HepG2 (cell line): ENCODE results near the gene COPA. TPM values are rescaled to one million over a fixed set of nuclear protein-coding genes. Genes with fewer than 3 reads are reported as not detected.

Source experiments
- ATAC-seq: fragments of 200-7000 bp; cut with Tn5 transposase; 3 replicates; pipeline ENCODE4 v1.9.1; 2020; ENCODE audit warnings: mild to moderate bottlenecking, moderate library complexity
- BruUV-seq: library from RNA; stranded (reverse); fragments of 400-500 nt; replicated peaks from 2 replicates; lab custom pipeline; 2021; lab: Mats Ljungman, UMichigan
- CTCF ChIA-PET: fragments of 300-600 bp; formaldehyde crosslinking; extraction: SDS; loops from one replicate; lab custom pipeline; 2021; ENCODE audit warnings: low total read pairs, inconsistent platforms, low intra/inter-chr PET ratio; lab: Yijun Ruan, JAX
- POLR2A ChIA-PET: fragments of 350-600 bp; sonication (Branson Sonifier 250); formaldehyde crosslinking; loops from one replicate; lab custom pipeline; 2020; ENCODE audit warnings: antibody characterized with exemption, inconsistent platforms; lab: Yijun Ruan, JAX
- DNase-seq: peaks from one replicate; pipeline ENCODE4 v3.0.0-alpha.2; 2015; ENCODE audit warnings: low spot score
- FAIRE-seq: peaks from 3 replicates; lab custom pipeline; 2011; peaks lifted over from hg19 to GRCh38; lab: Jason Lieb, UNC
- H2AFZ ChIP-seq: one replicate; pipeline ENCODE4 v1.6.1; 2011; ENCODE audit warnings: low read length, inconsistent platforms
- H3K27ac ChIP-seq: fragments of 300-600 bp; 3 replicates; pipeline ENCODE4 v1.8.0; 2011; ENCODE audit warnings: mixed run types, mild to moderate bottlenecking, mixed read lengths, low read length, inconsistent platforms; ENCODE audit not compliant: insufficient read depth; ENCODE audit errors: extremely low read length
- H3K27me3 ChIP-seq, 2 experiments: fragments of 200-600 bp in 1 of 2; 2 replicates in 1 of 2; 3 replicates in 1 of 2; pipeline versions ENCODE4 v1.6.0 to v1.8.0; 2011; ENCODE audit warnings: low read length in 2 of 2, mild to moderate bottlenecking in 2 of 2, moderate library complexity in 2 of 2, inconsistent platforms in 1 of 2; ENCODE audit not compliant: insufficient read depth in 2 of 2, control insufficient read depth in 1 of 2
- H3K36me3 ChIP-seq, 2 experiments: fragments of 200-600 bp in 1 of 2; replicated peaks in 1 of 2; 2 replicates in 1 of 2; 3 replicates in 1 of 2; pipeline versions ENCODE4 v1.5.1 to v1.8.0; 2011; ENCODE audit warnings: low read length in 2 of 2, inconsistent platforms in 1 of 2; ENCODE audit not compliant: insufficient read depth in 2 of 2, control insufficient read depth in 1 of 2
- H3K4me1 ChIP-seq: 2 replicates; pipeline ENCODE4 v1.5.1; 2012; ENCODE audit warnings: low read length, inconsistent platforms; ENCODE audit not compliant: insufficient read depth
- H3K4me2 ChIP-seq: 2 replicates; pipeline ENCODE4 v1.6.0; 2011; ENCODE audit warnings: low read depth, low read length, inconsistent platforms
- H3K4me3 ChIP-seq, 3 experiments: fragments of 200-600 bp in 1 of 3; sonication (generic), shearing (Covaris generic) in 1 of 3; replicated peaks in 1 of 3; 2 replicates each; pipeline ENCODE4 v1.5.1; 2011 to 2016; ENCODE audit warnings: low read length in 3 of 3, inconsistent platforms in 2 of 3, low read depth in 2 of 3, mild to moderate bottlenecking in 2 of 3, control low read depth in 1 of 3, mixed read lengths in 1 of 3; ENCODE audit not compliant: insufficient read depth in 1 of 3
- H3K79me2 ChIP-seq: one replicate; pipeline ENCODE4 v1.6.1; 2011; ENCODE audit warnings: low read length, inconsistent platforms; ENCODE audit not compliant: insufficient read depth
- H3K9ac ChIP-seq: 2 replicates; pipeline ENCODE4 v1.6.0; 2011; ENCODE audit warnings: mild to moderate bottlenecking, low read depth, low read length, inconsistent platforms; ENCODE audit not compliant: insufficient read depth
- H3K9me3 ChIP-seq: 2 replicates; pipeline ENCODE4 v1.5.1; 2012; ENCODE audit warnings: mild to moderate bottlenecking, low read length
- H4K20me1 ChIP-seq: 2 replicates; pipeline ENCODE4 v1.6.0; 2011; ENCODE audit warnings: inconsistent platforms, mild to moderate bottlenecking, low read length, moderate library complexity; ENCODE audit not compliant: insufficient read depth
- GTF2F1 ChIP-seq: fragments of 150-350 bp; IDR thresholded peaks from 2 replicates; pipeline ENCODE4 v1.6.1; 2014; ENCODE audit warnings: low read length
- KLF12 ChIP-seq: sonication (generic); formaldehyde crosslinking; IDR thresholded peaks from 2 replicates; pipeline ENCODE4 v1.4.0; 2020; ENCODE audit warnings: missing genetic modification reagents, borderline replicate concordance
- MBNL3 ChIP-seq: fragments of 250-450 bp; sonication (Bioruptor Pico); conservative IDR thresholded peaks from 2 replicates; pipeline ENCODE4 v1.8.0; 2022; ENCODE audit warnings: mild to moderate bottlenecking, inconsistent platforms
- MED1 ChIP-seq: sonication (generic); formaldehyde crosslinking; IDR thresholded peaks from 2 replicates; pipeline ENCODE4 v1.4.0; 2020; ENCODE audit warnings: missing genetic modification reagents
- MIER2 ChIP-seq: IDR thresholded peaks from 2 replicates; pipeline ENCODE4 v1.6.1; 2016; ENCODE audit warnings: missing biosample characterization, missing genetic modification reagents
- NCOR1 ChIP-seq: fragments of 200-600 bp; sonication (generic); IDR thresholded peaks from 2 replicates; pipeline ENCODE4 v1.7.0; 2017; ENCODE audit warnings: antibody characterized with exemption, low read length, borderline replicate concordance
- PHF5A ChIP-seq: IDR thresholded peaks from one replicate; pipeline ENCODE4 v1.6.1; 2018; ENCODE audit warnings: low read depth, missing genetic modification reagents; ENCODE audit not compliant: unreplicated experiment
- PPARG ChIP-seq: conservative IDR thresholded peaks from 2 replicates; pipeline ENCODE4 v1.6.1; 2016; ENCODE audit warnings: missing biosample characterization, missing genetic modification reagents
- ZNF205 ChIP-seq: IDR thresholded peaks from 2 replicates; pipeline ENCODE4 v1.6.1; 2018; ENCODE audit warnings: missing biosample characterization, missing genetic modification reagents
- ZNF251 ChIP-seq: sonication (generic); formaldehyde crosslinking; IDR thresholded peaks from 2 replicates; pipeline ENCODE4 v1.9.0; 2021; ENCODE audit warnings: mild to moderate bottlenecking, missing genetic modification reagents
- WGBS: methylation state at CpG from one replicate; pipeline ENCODE4 v1.1.6; 2017; ENCODE audit warnings: low lambda C conversion rate; 5-methylcytosine and 5-hydroxymethylcytosine counted together
- in situ Hi-C: cut with HindIII; loops from 2 replicates; pipeline ENCODE4 v1.10.0; 2017; ENCODE audit warnings: low pct_unique_long_range_greater_than_20kb; ENCODE audit not compliant: extremely low pct_ligation_motif_present
- intact Hi-C: fragments of 100-400 bp; cut with micrococcal nuclease; formaldehyde crosslinking; loops from one replicate; pipeline ENCODE4 v1.10.0; 2022; ENCODE audit not compliant: unreplicated experiment
- polyA plus RNA-seq, 8 experiments: library from polyadenylated mRNA; depleted of rRNA in 3 of 8; stranded (reverse) in 7 of 8; unstranded in 1 of 8; fragments of >200 nt; fragmentation: Illumina TruSeq in 4 of 8; extraction: Trizol in 4 of 8; gene quantifications; 2 replicates each; pipeline versions ENCODE4 v1.2.1 to v1.2.3, GENCODE V29; 2011 to 2016; ENCODE audit warnings: low read depth in 4 of 8, missing spikeins in 1 of 8, mixed read lengths in 1 of 8; ENCODE audit not compliant: insufficient read depth in 1 of 8
- total RNA-seq, 5 experiments: library from RNA; depleted of rRNA; stranded (reverse); fragments of >200 nt; fragmentation: Illumina TruSeq; extraction: Trizol; gene quantifications; 2 replicates each; pipeline ENCODE4 v1.2.3, GENCODE V29; 2016; ENCODE audit warnings: low read depth in 1 of 5
- TF ChIP-seq, protein P1 (sequence below): sonication (generic); formaldehyde crosslinking; IDR thresholded peaks from 2 replicates; pipeline ENCODE4 v1.5.0; 2020; ENCODE audit warnings: mild to moderate bottlenecking, missing genetic modification reagents, borderline replicate concordance
- TF ChIP-seq, protein P2 (sequence below): sonication (generic); formaldehyde crosslinking; IDR thresholded peaks from 2 replicates; pipeline ENCODE4 v1.4.0; 2020; ENCODE audit warnings: missing genetic modification reagents
- TF ChIP-seq, protein P3 (sequence below): IDR thresholded peaks from 2 replicates; pipeline ENCODE4 v1.6.1; 2016; ENCODE audit warnings: missing compliant biosample characterization, missing genetic modification reagents, borderline replicate concordance

COPA gene
- total and polyA plus RNA-seq, 2 of the 13 experiments (the other 11 are each of a cell fraction or from before 2014, with no cell fraction given): 160 to 197 TPM

DNA sequence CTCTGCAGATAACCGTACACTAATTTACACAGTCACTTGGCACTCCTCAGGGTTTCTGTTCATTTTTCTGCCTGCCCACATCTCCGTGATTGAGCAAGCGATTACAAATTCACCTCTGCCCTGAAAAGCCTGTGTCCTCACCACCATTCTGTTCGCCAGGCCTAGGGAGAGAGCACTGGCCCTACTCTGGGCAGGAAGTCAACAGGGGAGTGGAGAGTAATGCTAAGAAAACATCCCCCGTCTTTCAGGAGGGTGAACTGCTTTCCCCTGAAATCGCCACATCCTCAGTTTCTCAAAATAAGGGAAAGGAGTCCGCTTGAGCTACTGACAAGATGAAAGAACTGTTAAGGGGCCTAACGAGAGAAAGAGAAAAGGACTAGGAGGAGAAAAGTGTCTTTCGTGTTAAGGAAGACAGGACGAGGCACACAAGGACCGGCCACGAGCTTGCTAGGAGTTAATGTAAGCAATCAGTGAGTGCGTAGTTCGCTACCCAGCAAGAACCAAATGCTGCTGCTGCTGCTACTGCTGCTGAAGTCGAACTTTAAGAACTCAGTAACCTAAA, 58.7 kb downstream of the COPA start:
- no peak overlapping the region for H2AFZ ChIP-seq
- TSS peak; percentile 70 for BruUV-seq
- peaks cover 12 to 42% of the 10 kb centered on the region in 2 experiments for H3K36me3 ChIP-seq
- WGBS: under 1% methylated on average over 15 of the region's 15 CpGs
- H3K27me3 ChIP-seq: no peaks in the 10 kb centered on the region; a peak in 1 of 5 replicates
- peak overlapping the region; percentile 89 for H3K9ac ChIP-seq
- ChIA-PET POLR2A (interaction anchor here (1.0 to 3.7 kb wide), 8 partner anchors 9 to 254 kb away, joined by 3 to 31 read pairs (median 4); partner anchors contain the start of genes DCAF8 and IGSF8), CTCF (no interaction called here)
- no peaks in the 10 kb centered on the region for H4K20me1 ChIP-seq
- peak; percentile 76 for ATAC-seq
- H3K4me1 ChIP-seq: peaks cover 17% of the 10 kb centered on the region
- peak; percentile 31 for DNase-seq
- no peaks in the 10 kb centered on the region for H3K9me3 ChIP-seq
- FAIRE-seq: peak; percentile 49
- H3K4me3 ChIP-seq: peak overlapping the region; percentile 70 to 82 (median 75)
- H3K27ac ChIP-seq: peak overlapping the region; percentile 70
- H3K4me2 ChIP-seq: peak overlapping the region; percentile 91
- H3K79me2 ChIP-seq: peaks cover 18% of the 10 kb centered on the region
- intact Hi-C loops: loop anchor here (2.0 kb wide), 1 partner anchor 22 kb away; the partner anchor contains the start of gene DCAF8
- in situ Hi-C loops: no loop called here
- TF ChIP-seq NCOR1 (no peak), MIER2 (CRISPR knock-in tag) (no peak), MED1 (0 out of 2 replicates have a peak, but pooled peaks have one; percentile 13), MBNL3 (CRISPR knock-in tag) (no peak), GTF2F1 (no peak), KLF12 (CRISPR knock-in tag) (no peak), PPARG (CRISPR knock-in tag) (peak; percentile 76), ZNF251 (no peak), PHF5A (CRISPR knock-in tag) (no peak), ZNF205 (CRISPR knock-in tag) (no peak)
- TF ChIP-seq, protein P1, sequence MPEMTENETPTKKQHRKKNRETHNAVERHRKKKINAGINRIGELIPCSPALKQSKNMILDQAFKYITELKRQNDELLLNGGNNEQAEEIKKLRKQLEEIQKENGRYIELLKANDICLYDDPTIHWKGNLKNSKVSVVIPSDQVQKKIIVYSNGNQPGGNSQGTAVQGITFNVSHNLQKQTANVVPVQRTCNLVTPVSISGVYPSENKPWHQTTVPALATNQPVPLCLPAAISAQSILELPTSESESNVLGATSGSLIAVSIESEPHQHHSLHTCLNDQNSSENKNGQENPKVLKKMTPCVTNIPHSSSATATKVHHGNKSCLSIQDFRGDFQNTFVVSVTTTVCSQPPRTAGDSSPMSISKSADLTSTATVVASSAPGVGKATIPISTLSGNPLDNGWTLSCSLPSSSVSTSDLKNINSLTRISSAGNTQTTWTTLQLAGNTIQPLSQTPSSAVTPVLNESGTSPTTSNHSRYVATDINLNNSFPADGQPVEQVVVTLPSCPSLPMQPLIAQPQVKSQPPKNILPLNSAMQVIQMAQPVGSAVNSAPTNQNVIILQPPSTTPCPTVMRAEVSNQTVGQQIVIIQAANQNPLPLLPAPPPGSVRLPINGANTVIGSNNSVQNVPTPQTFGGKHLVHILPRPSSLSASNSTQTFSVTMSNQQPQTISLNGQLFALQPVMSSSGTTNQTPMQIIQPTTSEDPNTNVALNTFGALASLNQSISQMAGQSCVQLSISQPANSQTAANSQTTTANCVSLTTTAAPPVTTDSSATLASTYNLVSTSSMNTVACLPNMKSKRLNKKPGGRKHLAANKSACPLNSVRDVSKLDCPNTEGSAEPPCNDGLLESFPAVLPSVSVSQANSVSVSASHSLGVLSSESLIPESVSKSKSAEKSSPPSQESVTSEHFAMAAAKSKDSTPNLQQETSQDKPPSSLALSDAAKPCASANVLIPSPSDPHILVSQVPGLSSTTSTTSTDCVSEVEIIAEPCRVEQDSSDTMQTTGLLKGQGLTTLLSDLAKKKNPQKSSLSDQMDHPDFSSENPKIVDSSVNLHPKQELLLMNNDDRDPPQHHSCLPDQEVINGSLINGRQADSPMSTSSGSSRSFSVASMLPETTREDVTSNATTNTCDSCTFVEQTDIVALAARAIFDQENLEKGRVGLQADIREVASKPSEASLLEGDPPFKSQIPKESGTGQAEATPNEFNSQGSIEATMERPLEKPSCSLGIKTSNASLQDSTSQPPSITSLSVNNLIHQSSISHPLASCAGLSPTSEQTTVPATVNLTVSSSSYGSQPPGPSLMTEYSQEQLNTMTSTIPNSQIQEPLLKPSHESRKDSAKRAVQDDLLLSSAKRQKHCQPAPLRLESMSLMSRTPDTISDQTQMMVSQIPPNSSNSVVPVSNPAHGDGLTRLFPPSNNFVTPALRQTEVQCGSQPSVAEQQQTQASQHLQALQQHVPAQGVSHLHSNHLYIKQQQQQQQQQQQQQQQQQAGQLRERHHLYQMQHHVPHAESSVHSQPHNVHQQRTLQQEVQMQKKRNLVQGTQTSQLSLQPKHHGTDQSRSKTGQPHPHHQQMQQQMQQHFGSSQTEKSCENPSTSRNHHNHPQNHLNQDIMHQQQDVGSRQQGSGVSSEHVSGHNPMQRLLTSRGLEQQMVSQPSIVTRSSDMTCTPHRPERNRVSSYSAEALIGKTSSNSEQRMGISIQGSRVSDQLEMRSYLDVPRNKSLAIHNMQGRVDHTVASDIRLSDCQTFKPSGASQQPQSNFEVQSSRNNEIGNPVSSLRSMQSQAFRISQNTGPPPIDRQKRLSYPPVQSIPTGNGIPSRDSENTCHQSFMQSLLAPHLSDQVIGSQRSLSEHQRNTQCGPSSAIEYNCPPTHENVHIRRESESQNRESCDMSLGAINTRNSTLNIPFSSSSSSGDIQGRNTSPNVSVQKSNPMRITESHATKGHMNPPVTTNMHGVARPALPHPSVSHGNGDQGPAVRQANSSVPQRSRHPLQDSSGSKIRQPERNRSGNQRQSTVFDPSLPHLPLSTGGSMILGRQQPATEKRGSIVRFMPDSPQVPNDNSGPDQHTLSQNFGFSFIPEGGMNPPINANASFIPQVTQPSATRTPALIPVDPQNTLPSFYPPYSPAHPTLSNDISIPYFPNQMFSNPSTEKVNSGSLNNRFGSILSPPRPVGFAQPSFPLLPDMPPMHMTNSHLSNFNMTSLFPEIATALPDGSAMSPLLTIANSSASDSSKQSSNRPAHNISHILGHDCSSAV (CRISPR knock-in tag): no peak
- TF ChIP-seq, protein P2, sequence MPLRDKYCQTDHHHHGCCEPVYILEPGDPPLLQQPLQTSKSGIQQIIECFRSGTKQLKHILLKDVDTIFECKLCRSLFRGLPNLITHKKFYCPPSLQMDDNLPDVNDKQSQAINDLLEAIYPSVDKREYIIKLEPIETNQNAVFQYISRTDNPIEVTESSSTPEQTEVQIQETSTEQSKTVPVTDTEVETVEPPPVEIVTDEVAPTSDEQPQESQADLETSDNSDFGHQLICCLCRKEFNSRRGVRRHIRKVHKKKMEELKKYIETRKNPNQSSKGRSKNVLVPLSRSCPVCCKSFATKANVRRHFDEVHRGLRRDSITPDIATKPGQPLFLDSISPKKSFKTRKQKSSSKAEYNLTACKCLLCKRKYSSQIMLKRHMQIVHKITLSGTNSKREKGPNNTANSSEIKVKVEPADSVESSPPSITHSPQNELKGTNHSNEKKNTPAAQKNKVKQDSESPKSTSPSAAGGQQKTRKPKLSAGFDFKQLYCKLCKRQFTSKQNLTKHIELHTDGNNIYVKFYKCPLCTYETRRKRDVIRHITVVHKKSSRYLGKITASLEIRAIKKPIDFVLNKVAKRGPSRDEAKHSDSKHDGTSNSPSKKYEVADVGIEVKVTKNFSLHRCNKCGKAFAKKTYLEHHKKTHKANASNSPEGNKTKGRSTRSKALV (CRISPR knock-in tag): 0 out of 2 replicates have a peak, but pooled peaks have one; percentile 31
- TF ChIP-seq, protein P3, sequence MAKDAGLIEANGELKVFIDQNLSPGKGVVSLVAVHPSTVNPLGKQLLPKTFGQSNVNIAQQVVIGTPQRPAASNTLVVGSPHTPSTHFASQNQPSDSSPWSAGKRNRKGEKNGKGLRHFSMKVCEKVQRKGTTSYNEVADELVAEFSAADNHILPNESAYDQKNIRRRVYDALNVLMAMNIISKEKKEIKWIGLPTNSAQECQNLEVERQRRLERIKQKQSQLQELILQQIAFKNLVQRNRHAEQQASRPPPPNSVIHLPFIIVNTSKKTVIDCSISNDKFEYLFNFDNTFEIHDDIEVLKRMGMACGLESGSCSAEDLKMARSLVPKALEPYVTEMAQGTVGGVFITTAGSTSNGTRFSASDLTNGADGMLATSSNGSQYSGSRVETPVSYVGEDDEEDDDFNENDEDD: no peak
